Measurements from ENCODE around the gene ZNF135.

GRCh38 chr19:58054901-58055874 lies 3.9 kb upstream of the ZNF135 start:
- TF ChIP-seq CTCF (IDR thresholded peaks at IDR 0.05) (no peak), POLR2A (IDR thresholded peaks at IDR 0.05) (no peak)
